HG03571 (cell line): ENCODE data around the gene ITGAV.

Experiments
- ATAC-seq: cut with Tn5 transposase; IDR thresholded peaks from one replicate; pipeline ENCODE4 v1.9.1; 2021; ENCODE audit not compliant: unreplicated experiment

The ITGAV gene

DNA sequence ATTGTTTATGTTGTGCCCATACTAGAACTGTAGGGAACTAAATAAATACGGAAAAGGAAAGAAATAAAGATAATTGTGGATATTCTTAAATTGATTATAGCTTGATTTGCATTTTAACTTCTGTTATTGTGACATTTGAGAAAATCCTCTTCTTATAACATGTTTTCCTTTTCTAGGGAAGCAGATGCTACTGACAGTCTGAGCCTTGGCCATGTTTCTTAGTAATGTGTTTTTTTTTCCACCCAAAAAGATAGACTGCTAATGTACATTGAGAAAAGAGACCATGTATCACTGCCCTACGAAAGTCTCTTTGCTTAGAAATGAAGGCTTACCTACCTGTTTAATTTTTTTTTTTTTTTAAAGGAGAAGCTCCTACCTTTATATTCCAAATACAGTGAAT lies 22.2 kb downstream of the ITGAV start:
- no peak for ATAC-seq

DNA sequence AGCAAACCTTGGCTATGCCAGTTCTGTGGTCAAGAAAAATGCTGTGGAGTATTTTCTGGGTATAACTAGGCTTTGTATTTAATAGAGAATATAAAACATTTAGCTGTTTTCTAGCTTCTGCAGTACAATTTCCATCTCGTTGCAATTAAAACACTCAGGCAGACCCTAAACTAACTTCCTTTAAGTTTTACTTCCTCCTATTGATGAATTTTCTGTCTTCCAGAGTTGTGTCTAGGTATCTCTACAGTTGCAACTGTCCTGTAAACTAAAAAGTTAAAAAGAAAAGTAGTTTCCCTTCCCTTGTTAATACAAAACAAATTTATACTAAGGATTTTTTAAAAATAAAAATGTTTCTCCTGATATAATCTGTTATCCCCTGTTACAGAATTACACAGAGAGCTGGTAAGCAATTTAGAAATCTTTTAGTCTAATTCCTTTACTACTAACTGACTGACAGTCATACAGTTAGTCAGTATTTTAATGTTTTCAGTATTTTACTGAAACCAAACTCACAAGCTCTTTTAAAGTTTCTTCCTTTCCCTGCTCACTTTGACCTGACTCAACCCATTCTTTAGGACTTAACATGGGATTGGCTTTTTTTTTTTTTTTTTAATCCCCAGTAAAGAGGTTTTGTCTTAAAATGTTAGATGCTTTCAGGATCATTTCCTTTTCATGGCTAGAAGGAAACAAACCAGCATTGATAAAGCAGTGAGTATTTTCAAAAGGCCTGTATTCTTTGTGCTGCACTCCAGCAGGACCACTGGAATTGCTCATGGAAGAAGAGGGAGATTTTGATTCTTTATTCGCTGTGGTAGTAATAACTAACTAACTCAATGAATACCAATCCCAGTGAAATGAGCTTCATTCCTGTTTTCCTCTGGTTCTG lies 22.9 kb downstream of the ITGAV start:
- ATAC-seq: no peak

DNA sequence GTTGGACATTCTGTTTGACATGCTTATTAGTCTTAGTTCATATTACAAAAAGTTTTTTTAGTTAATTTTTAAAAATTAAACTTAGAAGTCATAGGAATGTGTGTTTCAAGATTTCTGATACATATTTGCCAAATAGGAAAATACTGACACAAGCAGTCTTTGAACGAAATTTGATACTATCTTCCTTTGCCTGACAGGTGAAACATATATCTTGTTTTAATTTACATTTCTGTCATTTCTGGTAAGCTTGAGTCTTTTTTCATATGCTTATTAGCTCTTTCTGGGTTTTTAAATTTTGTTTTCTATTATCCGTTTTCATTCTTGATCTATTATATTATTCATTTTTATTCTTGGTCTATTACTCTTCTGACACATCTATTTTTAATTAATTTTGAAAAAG lies 24.5 kb downstream of the ITGAV start:
- no peak for ATAC-seq

DNA sequence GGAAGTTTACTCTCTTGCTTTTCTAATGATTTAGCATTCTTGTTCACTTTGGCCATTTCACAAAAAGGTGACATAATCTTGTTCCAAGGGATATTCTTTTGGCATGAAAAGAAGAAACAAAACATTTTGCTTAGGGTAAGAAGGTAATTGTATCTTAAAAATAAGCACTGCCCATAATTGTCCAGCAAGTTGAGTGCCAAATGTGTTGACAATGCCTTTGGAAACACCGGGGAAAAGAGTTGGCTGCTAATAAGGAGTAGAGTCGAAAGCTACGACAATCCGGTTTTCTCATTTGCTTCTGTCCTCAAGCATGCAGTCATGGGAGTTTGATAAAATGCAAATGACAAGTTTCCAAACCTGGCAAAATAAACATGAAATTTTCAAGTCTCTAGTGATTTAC lies 27.3 kb downstream of the ITGAV start:
- no peak for ATAC-seq

DNA sequence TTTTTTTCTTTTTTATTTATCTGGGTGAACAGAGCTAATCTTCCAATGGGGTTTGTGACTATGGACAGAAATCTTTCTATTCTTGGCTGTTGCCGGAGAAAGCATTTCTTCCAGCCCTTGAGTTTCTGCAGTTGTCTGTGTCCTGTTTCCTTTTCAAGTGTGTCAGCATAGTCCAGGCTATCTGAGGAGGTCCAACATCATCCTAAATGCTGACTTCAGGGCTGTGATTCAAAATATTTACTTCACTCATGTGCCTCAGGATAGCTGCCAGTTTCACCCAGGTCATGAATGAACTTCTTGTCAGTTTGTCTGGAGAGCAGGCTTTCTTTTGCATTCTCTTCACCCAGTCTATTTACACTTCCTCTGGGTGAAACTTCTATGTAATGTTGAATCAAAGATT lies 27.9 kb downstream of the ITGAV start:
- no peak for ATAC-seq

DNA sequence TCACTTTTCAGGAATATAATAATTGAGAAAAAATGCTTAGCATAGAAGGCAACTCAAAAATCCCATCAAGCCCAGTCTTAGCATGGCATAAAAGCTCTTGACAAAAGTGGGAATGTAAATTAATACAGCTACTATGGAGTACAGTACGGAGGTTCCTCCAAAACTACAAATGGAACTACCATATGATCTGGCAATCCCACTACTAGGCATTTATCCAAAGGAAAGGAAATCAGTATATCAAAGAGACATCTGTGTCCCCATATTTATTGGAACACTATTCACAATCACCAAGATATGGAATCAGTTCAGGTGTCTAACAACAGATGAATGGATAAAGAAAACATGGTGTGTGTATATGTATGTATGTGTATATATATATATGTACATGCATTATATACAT lies 28.8 kb downstream of the ITGAV start:
- ATAC-seq: no peak

DNA sequence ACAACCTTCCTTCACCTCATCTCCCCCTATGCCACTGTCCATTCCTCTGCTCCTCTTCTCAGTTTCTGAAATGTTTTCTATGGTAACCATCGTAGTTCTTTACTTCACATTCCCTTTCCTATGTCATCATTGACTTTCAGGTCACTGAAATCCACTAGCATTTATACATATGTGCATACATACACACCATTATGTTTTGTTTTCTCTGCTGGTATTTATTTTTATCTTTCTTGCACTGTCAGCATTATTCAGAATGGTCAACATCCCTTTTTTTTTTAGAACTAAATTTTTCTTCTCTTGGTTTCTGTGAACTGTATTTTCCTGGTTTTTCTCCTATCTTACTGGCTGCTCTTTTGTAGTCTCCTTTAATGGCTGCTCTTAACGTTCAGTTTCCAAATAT lies 33.2 kb downstream of the ITGAV start:
- no peak for ATAC-seq

DNA sequence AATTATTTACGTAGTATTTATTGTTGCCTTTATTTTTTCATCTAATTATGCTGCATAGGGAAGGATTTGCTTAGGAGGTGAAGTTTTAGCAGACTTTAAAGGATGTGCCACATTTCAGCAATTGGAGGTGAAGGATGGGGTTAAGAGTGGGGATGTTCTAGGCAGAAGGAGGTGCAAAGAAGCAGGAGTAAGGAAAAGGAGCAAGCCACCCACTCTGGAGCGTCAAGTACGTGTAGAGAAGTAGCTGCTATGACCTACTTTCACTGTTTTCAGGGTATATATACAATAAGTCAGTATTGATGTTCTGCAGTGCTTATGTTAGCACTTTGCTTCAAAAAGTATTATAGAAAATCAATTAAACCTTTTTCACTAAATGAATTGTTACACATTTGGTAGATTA lies 34.4 kb downstream of the ITGAV start:
- no peak for ATAC-seq

DNA sequence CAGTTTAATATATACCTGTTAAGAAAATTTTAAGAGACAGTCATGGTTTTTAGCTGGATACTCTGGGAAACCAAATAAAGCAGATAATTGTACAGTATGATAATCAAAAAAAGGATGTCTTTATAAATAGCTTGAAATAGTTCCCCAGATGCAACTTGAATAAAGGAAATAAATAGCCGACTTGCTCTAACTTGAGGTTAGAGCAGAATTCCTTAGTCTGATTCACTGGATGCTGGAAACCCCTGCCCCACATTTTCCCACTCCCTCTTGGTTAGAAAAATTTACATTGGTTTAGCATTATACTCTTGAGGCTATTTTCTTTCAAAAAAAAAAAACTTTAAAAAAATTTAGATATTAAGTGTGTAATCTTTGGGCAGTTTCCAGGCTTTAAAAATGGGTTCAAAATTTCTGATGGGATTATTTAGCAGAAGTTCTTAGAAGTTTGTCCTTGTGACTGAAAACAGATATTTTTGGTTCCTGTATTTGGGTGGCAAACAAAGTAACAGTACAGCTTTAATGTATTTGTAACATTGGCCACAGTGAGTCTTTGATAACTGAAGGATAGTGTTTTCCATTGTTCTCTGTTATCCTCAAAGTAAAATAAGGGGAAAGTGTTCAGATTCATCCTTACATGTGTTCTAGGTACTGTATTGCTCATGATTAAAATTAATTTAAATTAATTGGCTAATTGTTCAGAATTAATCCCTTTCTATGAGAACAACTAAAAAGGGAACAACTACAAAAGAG lies 39.6 kb downstream of the ITGAV start:
- ATAC-seq: no peak

DNA sequence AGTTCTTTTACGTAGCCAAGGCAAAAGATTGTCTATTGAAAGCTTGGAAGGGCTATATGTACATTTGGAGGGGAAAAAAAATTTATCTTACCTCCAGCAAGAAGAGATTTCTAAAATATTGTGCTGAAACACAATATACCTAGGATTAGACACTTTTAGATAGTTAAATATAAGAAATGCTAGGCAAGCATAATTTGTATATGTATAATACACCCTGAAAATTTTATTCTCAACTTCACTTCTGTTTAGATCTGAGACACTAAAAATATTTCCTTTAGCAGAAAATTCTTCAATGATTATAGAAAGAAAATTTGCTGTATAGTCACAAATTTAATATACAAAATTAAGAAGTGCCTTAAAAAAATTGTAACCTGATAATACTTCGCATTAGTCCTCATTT lies 42.6 kb downstream of the ITGAV start:
- ATAC-seq: no peak

DNA sequence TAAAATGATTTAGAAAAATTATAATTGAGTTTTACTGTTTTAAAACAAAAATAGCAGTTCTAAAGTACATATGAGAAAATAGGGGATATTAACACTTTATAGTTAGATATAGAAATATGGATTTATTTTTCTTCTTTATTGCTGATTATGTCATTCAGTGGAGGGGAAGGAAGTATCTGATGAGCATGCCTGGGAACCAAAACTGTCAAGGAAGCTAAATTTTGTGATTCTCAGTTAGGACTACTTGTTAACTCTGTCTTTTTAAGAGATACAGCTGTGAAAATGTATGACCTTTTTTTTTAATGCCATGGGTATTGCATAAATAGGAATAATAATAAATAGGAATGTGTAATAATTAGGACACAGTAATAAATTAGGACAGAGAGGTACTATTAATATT lies 44.8 kb downstream of the ITGAV start:
- no peak for ATAC-seq

DNA sequence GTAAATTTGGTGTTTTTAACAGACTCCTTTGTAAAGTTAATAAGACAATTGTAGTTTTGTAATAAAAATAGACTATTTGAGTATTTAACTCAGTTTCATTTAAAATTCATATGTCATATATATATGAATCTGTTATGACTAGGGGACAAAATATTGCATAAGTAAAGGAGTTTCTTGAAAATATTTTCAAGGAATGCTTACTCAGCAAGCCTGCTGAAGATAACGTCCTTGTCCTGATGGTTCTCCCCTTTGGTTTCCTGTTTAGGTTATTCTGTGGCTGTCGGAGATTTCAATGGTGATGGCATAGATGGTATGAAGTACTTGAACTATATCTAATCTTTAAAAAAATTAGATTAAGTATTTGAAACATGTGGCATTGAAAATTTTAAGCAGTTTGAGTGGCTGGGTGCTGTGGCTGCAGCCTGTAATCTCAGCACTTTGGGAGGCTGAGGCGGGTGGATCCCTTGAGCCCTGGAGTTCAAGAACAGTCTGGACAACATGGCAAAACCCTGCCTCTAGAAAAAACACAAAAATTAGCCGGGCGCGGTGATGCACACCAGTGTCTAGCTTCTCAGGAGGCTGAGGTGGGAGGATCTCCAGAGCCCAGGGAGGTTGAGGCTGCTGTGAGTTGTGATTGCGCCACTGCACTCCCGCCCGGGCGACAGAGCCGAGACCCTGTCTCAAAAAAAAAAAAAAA lies 47.1 kb downstream of the ITGAV start:
- no peak for ATAC-seq

DNA sequence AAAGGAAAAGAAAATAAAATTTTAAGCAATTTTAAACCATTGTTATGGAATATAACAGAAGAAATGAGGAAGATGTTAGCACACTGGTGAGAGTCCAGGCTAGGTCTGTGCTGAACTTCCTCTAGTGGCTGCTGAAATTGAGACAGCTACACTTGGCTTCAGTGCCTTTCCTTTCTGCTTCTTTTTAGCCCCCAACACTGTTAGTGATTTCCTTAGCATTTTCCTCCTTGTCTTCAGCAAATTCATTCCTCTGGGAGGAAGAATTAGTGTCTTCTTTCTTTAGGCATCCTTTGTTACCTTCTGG lies 47.6 kb downstream of the ITGAV start:
- no peak for ATAC-seq

DNA sequence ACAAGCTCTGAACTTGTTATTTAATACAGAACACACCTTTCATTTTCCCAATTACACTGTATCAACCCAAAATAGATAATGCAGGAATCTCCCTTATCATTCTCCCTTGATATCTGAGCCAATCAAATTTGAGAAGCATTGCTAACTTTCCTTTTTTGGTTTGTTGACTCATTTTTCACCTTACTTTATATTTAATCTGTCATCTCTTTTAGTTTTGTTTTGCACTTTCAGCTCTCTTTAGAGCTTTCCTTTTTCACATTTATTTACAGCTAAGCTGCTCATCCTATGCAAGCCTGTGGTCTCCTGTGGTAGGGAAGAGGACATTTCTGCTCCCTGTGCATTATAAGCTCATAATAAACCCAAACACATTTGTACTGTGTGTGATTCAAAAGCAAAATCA lies 50.1 kb downstream of the ITGAV start:
- peak; percentile 65 for ATAC-seq

DNA sequence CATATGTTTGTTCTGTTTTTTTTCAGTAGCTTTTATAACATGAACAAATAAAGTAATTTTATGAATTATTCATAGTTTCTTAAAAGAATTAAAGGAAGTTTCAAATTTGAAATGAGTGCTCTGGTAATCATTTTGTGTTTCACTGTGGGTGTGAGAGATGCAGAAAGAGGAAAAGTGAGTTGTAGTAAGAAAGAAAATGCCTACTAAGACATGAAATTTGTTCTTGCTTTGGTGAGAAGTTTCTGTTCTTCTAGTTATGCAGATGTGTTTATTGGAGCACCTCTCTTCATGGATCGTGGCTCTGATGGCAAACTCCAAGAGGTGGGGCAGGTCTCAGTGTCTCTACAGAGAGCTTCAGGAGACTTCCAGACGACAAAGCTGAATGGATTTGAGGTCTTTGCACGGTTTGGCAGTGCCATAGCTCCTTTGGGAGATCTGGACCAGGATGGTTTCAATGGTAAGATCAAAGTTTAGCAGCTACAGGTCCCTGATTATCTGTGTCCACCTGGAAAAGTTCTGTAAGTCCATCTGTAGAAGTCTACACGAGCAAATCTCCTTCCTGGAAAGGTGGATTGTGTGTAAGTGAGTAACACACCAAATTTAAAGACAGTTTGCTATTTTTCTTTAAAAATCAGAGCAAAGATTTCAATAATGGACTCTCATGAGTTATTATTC lies 51.4 kb downstream of the ITGAV start:
- ATAC-seq: peak; percentile 13

DNA sequence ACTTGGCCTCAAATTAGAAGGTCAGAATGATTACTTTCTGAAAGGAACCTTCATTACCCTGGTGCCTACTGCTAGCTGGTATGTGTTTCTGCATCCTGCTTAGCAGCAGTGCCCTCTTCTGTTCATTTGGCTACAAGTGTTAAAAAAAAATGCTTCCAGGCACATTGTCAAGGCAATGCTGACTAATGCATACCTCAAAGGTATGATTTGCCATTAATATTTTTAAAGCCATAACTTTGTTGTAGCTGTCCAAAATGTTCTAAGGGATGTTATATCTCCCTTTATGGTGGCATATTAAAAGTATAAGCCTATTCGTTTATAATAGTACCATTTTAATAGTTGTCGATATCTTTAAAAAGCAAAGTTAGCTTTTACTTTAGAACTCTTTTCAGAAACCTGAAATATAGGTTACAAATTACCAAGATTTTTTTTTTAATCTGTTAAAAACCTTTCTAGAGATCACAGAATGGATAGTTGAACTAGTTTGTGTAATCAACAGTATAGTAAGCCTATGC lies 52.0 kb downstream of the ITGAV start:
- peak; percentile 77 for ATAC-seq

DNA sequence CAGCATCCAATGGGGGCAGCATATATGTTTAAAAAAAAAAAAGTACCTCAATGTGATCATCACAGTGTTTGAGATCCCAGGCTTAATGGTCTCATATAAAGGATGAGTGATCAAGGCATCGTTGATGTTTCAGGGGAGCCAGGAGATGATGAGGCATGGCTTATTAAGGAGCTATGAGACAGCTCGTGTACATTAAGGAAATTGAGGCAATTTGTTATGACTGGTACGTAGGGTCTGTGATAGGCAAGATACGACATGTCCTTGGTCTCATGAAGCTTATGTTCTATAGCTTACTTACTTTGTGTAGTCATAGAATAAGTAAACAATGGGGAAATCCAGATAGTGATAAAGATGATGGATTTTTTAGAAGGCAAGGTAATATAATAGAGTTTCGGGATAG lies 54.9 kb downstream of the ITGAV start:
- ATAC-seq: no peak

DNA sequence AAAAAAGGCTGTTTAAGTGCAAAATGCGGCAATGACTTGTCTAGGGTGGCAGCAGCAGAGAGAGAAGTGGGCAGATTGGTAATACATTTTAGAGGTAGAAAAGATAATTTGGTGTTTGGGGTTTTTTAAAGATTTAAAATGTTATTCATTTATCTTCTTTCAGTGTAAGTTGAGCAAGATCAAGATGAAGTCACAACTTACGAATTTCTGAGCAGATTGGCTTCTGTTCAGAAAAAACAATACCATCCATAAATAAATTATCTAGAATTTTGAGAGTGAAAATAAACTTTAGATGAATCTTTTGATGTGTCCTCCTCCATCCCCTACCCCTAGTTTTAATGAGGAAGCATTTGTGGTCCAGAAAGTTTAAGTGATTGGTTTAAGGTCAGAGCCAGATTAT lies 56.1 kb downstream of the ITGAV start:
- no peak for ATAC-seq

DNA sequence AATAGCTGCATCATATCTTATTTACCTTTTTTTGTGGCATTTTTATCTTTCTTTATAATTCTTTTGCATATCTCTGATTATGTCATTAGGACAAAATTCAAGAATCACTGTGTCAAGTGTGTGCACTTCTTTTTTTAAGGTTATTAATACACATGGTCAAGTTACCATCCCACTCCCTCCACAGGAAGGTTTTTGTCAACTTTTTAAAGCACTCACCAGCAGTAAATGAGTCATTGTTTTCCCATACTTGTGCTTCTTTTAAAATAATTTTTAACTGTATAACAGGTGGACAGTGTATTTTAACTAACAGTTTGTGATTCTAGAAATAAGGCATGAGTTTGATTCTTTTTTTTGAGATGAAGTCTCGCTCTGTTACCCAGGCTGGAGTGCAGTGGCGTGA lies 58.3 kb downstream of the ITGAV start:
- ATAC-seq: no peak

DNA sequence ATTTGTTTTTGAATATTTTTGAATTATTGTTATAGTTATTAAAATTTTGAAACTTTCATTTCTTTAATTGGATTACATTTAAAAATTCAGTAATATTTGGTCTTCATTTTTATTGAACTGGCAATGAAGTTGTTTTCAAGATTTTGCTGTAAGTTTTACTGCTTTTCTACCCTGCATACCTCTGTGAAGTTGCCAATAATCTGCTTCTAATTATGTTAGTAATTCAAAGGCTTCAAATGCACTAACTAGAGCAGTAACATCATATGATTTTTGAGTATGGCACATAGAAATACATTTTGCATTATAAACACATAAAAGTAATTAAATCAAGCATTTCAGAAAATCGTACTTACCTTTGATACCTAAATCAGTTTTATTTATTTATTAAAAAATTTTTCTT lies 63.7 kb downstream of the ITGAV start:
- ATAC-seq: no peak

DNA sequence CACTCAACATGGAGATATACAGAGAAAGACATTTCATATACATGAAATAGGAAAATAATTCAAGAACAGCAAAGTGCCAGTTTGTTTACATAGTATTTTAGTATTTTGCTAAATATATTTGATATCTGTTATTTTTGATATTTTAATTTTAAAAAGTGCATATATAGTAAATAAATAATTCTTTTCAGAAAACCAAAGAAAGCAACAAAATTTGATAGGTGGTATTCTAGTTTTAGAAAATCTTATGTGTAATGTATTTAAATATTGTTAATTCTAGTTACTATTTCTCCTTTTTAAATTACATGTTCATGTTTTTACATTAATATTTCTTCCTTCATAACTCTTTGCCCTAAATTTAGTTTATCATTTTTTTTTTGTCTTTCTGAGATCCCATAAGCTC lies 69.5 kb downstream of the ITGAV start:
- ATAC-seq: no peak
